ENCODE data around the gene ARMC9. TPM values are rescaled to one million over a fixed set of nuclear protein-coding genes. Genes with fewer than 3 reads are reported as not detected.
"Not testable (repeated sequence)": the region's sequence is repeated elsewhere in the genome, so short reads cannot be mapped to it uniquely, and the experiment has no call there.

ARMC9 gene, protein sequence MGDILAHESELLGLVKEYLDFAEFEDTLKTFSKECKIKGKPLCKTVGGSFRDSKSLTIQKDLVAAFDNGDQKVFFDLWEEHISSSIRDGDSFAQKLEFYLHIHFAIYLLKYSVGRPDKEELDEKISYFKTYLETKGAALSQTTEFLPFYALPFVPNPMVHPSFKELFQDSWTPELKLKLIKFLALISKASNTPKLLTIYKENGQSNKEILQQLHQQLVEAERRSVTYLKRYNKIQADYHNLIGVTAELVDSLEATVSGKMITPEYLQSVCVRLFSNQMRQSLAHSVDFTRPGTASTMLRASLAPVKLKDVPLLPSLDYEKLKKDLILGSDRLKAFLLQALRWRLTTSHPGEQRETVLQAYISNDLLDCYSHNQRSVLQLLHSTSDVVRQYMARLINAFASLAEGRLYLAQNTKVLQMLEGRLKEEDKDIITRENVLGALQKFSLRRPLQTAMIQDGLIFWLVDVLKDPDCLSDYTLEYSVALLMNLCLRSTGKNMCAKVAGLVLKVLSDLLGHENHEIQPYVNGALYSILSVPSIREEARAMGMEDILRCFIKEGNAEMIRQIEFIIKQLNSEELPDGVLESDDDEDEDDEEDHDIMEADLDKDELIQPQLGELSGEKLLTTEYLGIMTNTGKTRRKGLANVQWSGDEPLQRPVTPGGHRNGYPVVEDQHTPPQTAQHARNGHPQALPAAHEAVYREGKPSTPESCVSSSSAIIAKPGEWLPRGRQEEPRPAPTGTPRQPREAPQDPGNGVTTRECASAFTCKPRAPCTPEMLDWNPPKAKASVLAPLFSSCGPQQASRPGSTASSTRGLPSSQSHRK
- 34.4 and 41.9 TPM in 2 replicates for total RNA-seq (2014; rRNA removed; shearing (Covaris generic))

DNA sequence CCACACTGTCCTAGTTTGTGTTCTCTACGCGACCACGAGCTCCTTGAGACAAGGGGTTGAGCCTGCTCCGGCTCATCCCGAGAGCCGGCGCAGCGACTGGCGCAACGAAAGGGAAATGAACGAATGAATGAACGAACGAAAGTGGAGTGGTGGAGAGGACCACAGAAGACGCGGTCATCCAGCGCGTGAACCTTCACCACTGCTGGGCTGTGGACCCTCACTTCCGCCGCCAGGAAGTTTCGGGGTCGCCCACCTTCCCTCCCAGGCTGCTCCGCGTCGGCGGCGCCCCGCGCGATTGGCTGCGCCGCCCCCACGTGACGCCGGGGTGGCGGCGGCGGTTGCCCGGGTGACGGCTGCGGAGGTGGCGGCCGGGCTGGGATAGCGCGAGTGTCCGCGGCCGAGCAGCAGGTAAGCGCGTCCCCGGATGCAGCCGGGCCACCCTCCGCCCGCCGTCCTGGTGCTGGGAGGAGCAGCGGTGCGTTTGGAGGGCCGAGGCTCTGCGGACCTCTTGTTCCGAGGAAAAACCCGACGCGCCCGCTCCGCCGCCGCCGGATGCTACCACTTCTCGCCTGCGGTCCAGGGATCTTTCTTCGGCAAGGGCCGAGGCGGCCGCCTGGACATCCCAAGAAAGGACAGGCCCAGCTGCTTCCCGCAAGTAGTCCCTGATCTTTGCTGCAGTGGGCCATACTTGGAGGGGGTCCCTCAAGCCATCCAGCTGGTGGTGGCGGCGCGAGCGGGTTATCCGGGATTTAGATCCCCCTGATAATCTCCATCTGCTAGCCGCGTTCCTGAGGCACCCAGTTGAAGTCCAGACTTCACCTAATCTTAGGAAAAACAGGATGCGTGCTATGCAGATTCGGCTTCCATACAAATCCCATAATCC is at the start of gene ARMC9:
Gene ARMC9, plus strand, starts transcription at position 341 of the 883 bp plus-strand sequence. CDS start 7,608 bp downstream, outside the sequence.
- peak; percentile 55 for DNase-seq (ENCODE audit: low spot score)

DNA sequence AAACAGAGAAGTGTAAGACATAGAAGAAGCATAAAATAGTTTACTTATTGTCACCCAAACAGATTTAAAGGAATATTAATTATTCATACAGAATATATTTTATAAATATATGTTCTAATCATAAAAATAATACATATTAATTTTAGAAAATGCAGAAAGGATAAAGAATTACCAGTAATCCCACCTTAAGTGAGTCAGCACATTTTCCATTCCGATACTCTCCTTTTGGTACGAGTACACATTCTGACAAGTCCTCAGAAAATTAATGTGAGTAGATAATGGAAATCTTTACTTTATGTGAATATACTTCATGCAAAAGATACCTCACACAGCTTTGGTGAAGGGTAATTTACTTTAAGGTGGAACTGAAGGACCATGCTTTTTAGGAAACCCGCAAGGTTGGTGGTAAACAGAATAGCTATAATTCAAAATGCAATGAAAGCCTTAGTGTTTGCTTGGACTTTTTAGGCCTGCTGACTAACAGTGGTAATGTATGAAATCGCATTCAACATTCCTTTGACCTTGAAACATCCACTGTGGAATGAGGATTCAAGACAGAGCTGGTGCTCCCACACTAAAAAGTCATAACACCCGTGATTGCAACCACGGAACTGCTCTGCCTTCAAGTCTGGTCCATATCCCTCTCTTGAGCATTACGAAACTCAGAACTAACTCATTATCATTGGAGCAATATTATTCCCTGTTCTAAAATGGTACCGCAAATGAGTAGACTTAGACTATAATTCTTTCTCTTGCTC is 45.5 kb upstream of the ARMC9 start:
- no peak for DNase-seq (ENCODE audit: low spot score)

DNA sequence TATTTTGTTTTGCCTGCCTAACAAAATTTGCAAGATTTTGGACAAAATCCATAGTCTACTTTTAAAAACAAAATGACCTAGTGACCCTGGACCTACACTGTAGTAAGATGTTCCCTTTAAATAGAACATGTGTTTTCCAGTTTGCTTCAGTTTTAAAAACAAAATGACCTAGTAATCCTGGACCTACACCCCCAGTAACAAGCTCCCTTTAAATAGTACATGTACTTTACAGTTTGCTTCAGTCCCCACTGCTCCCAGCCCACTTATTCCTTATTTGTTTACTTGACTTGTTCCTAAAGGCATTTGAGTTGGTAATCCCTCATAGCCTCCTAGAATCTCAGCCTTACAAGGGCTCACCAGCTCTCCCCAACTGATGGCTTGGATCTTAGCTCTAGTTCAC is 39.1 kb upstream of the ARMC9 start:
- DNase-seq (ENCODE audit: low spot score): no peak

DNA sequence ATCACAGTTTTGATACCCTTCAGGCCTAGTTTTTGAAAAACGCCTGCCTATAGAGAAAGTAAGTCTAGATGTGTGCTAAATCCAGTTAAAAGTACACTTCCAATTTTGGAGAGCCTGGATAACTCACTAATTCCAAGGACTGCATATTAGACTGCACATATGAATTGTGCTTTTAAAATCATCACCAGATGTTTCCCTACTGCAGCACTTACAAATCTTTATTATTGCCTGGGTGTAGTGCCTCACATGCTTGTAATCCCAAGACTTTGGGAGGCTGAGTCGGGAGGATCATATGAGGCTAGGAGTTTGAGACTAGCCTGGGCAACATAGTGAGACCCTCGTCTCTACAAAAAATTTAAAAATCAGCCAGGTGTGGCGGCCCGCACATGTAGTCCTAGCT is 37.7 kb upstream of the ARMC9 start:
- no peak for DNase-seq (ENCODE audit: low spot score)

DNA sequence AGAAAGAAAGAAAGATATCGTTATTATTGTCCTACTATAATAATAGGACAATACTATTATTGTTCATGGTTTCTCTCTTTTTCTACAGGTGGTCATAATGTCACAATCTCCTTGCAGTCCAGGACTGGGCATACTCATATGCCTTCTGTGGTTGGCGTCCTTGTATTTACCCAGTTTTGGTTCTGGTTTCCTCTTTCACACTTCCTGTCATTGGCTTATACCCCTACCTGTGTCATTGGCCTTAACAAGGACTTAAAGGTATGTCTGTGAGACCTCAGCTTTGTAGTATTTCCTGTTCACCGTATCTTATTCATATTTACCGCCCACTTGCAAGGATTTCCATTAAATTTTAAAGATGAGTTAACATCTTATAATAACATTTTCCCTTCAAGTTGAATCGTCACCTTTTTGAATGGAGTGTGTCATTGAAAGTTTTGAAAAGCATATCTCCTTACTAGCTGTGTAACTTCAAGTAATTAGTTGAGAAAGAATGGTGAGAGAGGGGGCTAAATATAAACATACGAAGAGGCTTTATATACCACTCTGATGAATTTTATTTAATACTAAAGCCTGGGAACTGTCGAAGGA is 37.1 kb upstream of the ARMC9 start:
- DNase-seq (ENCODE audit: low spot score): peak; percentile 43

DNA sequence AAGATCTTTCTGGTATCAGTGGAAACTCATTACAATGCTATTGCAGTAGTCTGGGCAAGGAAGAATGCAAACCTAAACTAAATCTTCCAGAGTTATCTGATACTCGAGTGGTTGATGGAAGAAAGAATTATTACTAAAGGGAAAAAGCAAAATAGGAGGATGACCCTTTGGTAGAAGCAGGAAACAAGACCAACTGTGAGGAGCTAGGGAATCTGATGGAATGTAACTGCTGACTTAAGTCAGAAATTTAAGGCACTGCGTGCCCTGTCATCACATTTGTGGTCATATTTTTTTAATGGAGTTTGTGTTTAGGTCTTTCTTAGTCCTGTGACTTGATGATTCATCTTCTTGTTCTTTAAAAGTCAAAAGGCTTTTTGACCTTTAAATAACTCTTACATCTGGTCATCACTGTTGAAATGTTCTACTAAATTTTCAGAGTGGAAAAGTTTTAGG is 36.5 kb upstream of the ARMC9 start:
- peak; percentile 89 for DNase-seq (ENCODE audit: low spot score)

DNA sequence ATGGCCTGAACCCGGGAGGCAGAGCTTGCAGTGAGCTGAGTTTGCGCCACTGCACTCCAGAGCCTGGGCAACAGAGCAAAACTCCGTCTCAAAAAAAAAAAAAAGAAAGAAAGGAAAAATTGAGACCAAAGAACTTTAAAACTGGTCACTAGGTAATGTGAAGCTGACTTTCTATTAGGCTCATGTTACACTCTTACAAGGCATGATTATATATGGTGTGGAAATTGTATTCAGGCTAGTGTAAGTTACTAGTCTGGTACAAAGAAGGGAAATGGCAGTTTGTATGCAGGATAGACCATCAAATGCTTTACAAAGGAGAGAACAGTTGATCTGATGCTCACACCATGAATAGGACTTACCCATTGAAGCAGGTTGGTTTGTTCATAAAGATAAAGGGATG is 35.4 kb upstream of the ARMC9 start:
- DNase-seq (ENCODE audit: low spot score): no peak

DNA sequence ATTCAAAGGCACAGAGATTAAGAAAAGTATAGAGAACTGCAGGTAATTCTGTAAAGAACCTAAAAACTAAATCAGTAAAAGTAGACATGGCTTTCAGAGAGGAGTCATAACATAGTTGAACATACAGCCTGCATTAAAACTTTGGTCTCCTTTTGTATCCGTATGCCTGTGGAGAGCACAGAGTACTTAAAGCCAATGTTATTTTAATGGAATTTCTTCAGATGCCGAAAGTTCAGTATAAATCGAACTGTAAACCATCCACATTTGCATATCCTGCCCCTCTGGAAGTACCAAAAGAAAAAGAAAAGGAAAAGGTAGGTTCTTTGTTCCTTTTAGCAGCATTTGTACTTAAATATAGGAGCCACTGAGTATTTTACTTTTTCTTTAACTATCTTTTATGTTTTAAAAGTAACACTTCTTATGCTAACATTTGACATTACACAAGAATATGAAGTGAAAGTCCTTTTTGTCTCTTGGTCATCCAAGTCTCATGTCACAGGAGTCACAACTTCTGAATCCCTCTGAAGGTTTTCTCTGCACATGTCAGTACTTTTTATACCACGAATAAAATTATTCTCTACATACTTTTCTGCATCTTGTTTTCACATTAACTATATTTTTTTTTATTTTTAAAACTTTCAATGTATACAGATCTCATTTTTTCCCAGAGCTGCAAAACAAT is 34.9 kb upstream of the ARMC9 start:
- no peak for DNase-seq (ENCODE audit: low spot score)

DNA sequence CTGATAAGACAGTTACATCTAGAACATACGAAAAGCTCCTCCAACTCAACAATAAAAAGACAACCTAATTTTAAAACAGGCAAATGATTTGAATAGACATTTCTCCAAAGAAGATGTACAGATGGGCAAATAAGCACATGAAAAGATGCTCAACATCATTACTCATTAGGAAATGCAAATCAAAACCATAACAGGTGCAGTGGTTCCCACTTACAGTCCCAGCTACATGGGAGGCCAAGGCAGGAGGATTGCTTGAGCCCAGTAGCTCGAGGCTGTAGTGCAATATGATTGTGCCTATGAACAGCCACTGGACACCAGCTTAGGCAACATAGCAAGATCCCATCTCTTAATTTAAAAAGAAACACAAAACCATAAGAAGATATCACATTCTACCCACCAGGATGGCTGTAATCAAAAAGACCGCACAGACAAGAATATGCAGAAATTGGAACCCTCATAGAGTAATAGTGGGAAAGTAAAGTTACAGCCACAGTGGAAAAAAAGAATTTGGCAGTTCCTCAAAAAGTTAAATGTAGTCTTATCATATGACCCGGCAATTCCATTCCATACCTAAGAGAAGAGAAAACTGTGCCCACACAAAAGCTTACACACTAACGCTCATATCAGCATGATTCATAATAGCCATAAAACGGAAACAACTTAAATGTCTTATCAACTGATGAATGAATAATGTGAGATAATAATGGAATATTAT is 30.5 kb upstream of the ARMC9 start:
- no peak for DNase-seq (ENCODE audit: low spot score)

DNA sequence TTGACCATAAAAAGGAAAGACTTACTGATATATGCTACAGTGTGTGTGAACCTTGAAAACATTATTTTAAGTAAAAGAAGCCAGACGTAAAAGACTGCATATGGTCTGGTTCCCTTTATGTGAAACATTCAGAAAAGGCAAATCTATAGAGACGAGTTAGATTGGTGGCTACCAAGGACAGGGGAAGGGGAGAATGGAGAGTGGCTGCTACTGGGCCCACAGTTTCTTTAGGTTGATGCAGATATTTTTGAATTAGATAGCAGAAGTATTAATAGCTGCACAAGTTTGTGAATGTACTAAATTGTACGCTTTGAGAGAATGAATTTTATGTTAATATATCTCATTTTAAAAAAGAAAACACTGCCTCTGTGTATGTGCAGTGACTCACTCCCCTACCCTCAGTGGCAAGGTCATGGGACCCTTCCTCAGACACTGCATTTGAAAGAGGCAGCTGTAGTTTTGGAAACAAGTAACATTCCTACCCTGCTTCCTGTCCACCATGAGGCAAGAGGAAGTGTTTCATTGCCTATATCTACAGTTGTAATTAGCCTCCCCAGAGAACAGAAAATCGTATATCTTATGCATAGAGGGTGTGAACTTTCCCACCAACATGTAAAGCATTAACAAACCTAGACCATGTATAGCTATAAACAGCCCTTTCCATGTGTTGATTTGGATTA is 29.8 kb upstream of the ARMC9 start:
- no peak for DNase-seq (ENCODE audit: low spot score)

DNA sequence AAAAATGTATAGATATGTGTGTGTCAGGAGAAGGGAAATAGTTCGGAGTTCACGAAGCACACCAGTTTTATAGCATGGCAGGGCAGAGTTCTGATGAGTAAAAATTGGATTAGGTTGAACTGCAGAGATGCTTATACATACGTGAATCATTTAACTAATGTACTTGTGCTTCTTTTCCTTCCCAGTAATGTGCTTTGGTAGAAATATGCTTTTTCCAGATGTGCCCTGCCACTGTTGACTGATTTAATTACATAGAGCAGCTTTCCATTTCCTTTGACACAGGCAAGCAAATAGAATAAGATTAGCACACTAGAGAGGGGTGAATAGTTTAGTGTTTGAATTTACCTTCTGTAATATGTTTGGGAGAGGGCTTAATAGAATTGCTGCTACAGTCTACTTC is 28.9 kb upstream of the ARMC9 start:
- DNase-seq (ENCODE audit: low spot score): no peak

DNA sequence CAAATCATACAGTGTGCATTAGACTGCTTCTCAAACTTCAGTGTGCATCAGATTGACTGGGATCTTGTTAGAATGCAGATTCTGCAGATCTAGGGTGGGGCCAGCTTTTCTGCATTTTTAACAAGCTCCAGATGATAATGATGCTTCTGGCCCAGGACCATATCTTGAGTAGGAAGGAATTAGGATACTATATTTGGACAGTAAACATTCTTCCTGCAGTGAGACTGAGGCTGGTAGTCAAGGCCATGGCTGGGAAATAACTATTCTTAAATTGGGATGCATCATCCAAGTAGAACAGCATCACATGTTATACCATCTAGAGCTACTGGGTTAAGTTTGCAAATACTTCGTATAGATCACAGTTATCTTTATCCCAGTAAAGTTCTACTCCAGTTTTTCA is 28.4 kb upstream of the ARMC9 start:
- no peak for DNase-seq (ENCODE audit: low spot score)

DNA sequence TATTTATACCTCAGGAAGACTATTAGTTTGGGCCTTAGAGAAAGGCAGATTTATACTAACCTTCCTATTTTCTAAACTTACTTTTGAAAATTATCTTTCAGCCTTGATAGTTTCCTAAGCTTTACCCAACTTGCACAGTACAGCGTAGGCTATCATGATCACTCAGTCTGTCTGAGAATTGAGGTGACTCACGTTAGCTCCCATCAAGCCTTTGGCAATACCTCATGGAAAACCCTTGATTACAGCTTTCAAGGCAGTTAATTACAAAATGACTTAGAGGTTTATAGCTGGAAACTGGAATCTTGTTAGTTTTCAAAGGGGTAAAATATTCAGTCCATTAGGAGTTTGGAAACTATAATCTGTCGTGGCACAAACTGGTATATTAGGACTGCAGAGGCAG is 26.4 kb upstream of the ARMC9 start:
- no peak for DNase-seq (ENCODE audit: low spot score)

DNA sequence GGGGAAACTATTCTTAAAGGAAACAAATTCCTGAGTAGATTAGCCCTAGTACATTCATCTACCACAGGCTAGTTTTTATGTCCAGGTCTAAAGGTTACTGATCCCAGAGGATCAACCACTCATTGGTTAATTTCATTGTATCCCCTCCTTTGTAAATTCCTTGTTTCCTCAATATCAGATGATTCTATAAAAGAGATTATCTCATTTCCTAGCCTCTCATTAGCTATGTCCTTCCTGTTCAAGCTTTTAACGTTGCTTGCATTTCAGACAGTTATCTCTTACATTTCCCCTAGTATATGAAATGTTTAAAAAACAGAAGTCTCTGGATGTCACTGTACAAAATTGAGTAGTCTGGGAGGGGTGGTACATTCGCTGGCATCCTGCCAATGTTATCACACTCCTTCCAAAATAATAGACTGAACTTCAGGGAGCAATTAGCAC is 24.2 kb upstream of the ARMC9 start:
- DNase-seq (ENCODE audit: low spot score): no peak

DNA sequence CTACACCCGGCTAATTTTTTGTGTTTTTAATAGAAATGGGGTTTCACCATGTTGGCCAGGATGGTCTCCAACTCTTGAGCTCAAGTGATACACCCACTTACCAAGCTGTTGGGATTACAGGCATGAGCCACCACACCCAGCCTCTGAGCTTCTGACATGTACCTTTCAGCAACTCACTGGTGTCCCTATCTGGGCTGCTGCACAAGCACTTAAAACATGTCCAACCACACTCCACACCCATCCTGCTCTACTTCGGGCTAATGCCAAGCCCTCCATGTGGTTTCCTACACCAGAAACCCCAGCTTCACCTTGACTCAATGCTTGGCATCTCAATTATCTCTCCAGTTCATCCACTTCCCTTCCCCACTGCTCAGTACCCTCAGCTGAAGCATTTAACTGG is 22.4 kb upstream of the ARMC9 start:
- no peak for DNase-seq (ENCODE audit: low spot score)

DNA sequence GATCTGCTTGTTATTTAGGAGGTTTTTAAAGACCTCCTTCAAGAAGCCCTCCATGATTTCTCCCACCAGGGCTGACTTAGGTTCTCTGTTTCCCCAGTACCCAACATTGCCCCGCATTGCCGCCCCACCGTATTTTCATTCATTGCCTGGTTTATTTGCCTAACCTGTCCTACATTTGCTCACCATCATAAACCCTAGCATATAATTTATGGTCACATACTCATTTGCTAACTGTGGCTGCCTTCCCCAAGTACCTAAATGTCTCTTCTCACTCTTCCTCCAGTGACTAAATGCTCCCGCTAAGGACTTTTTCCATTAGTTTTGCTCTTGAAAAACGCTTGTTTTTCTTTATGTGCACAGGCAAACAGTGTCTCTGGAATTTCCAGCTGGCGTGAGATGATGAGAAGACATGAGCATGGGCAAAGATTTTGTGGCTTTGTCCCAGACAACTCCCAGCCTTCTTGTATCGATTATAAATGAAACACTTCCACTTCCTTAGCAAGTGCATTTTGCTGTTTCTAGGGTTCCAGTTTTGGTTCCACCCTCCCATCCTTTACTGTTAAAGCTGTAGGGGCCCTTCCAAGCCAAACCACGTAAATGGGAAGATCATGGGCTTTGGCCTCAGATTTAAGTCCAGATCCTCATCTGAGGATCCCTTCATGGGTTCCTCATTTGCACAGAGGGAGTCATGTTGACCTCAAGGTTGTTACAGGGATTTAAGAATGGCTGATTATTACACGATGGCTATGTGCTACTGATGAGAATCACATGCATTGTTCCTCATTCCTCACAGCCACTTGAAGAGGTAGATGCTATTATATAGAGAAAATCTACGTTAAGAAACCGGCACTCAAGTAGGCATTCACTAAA is 21.0 kb upstream of the ARMC9 start:
- no peak for DNase-seq (ENCODE audit: low spot score)

DNA sequence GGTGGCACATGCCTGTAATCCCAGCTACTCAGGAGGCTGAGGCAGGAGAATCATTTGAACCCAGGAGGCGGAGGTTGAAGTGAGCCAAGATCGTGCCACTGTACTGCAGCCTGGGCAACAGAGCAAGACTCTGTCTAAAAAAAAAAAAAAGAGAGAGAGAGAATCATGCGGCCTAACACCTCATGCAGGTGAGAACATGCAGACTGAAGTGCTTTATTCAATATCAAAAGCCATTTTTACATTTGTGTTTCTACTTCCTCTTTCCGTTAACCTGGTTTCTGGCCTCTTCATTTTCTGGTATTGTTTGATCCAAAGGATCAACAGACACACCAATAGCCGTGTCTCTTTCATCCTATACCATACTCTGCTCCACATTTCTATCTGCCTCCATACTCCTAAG is 19.6 kb upstream of the ARMC9 start:
- DNase-seq (ENCODE audit: low spot score): not testable (repeated sequence)
